ENCODE data around the gene SLC22A13. TPM values are rescaled to one million over a fixed set of nuclear protein-coding genes. Genes with fewer than 3 reads are reported as not detected.

Gene SLC22A13
- polyA plus RNA-seq, 1 donor (not counting 4 experiments of a cell fraction or from before 2014, with no cell fraction given), result 0.25 TPM

DNA sequence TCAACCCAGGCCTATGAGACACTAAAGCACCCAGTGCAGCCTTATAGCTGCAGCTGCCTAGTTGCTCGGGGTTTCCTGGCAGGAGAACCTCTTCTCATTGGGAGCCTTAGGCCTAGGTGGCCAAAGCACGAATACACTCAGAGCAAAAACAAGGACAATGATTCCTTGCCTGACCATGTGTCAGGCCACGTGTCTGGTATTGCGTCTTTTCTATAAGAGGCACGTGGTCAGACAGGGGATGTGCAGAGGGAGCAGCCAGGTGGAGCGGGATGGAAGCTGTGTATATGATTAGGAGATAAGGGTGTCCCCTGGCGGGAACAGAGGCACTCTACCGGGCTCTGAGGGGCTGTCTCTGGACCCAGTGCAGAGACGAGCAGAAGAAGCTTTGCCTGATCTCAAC lies 42.8 kb downstream of the SLC22A13 start:
- Histone ChIP-seq H3K4me1 (ENCODE audit: control insufficient read depth, extremely low read depth, insufficient read depth, low read length) (no peaks in the 10 kb centered on the region), H3K9ac (ENCODE audit: control insufficient read depth, extremely low read depth, insufficient read depth, low read length) (no peak overlapping the region), H3K36me3 (ENCODE audit: control insufficient read depth in 2 of 2, extremely low read depth in 1 of 2, insufficient read depth in 2 of 2, low read length in 2 of 2) (no peaks in the 10 kb centered on the region), H3K27ac (ENCODE audit: control insufficient read depth, insufficient read depth, low read length) (no peak overlapping the region), H4K20me1 (ENCODE audit: control insufficient read depth, extremely low read depth, insufficient read depth, low read length) (no peaks in the 10 kb centered on the region), H3K4me2 (ENCODE audit: control insufficient read depth, extremely low read depth, insufficient read depth, low read depth, low read length) (no peak overlapping the region), H2AFZ (ENCODE audit: control insufficient read depth, low read length) (no peak overlapping the region), H3K9me1 (ENCODE audit: control insufficient read depth, extremely low read depth, insufficient read depth, low read length) (no peaks in the 10 kb centered on the region), H3K27me3 (ENCODE audit: control insufficient read depth, extremely low read depth, insufficient read depth, low read length) (peaks cover 4% of the 10 kb centered on the region), H3K79me2 (ENCODE audit: control insufficient read depth, insufficient read depth, low read length) (no peaks in the 10 kb centered on the region), H3K4me3 (ENCODE audit: control insufficient read depth in 2 of 3, extremely low read depth in 1 of 3, insufficient read depth in 2 of 3, low read depth in 1 of 3, low read length in 3 of 3) (no peak overlapping the region), H3K9me3 (ENCODE audit: control insufficient read depth, low read depth, low read length) (no peaks in the 10 kb centered on the region)
- FAIRE-seq, result no peak
- dilution Hi-C loops (cut with MboI; ENCODE audit: extremely low pct_ligation_motif_present, low sequenced_read_pairs), result no loop called here
- TF ChIP-seq EZH2 (IDR thresholded peaks at IDR 0.05; ENCODE audit: low read length), result no peak
- TF ChIP-seq CTCF (optimal IDR thresholded peaks at IDR 0.05 in 1 of 3, IDR thresholded peaks at IDR 0.05 in 1 of 3, conservative IDR thresholded peaks at IDR 0.05 in 1 of 3; ENCODE audit: extremely low read depth in 1 of 3, insufficient read depth in 2 of 3, low read length in 3 of 3), result no peak
- no peak for DNase-seq (ENCODE audit: low read depth, low spot score)

DNA sequence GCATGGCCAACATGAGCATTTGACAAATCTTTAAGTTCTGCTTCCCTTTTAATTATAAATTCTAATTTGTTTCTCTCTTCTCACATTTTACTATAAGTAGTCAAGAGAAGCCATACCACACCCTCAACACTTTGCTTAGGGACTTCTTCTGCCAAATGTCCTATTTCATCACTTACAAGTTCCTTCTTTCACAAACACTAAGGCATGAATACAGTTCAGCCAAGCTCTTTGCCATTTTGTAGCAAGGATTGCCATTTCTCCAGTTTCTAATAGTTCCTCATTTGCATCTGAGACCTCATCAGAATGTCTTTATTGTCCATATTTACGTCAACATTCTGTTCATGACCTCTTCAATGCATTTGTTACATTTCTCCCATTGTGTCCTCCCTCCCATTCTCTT lies 45.9 kb downstream of the SLC22A13 start:
- no peak overlapping the region for H3K4me2 ChIP-seq (ENCODE audit: control insufficient read depth, extremely low read depth, insufficient read depth, low read depth, low read length)
- TF ChIP-seq CTCF (optimal IDR thresholded peaks at IDR 0.05 in 1 of 3, IDR thresholded peaks at IDR 0.05 in 1 of 3, conservative IDR thresholded peaks at IDR 0.05 in 1 of 3; ENCODE audit: extremely low read depth in 1 of 3, insufficient read depth in 2 of 3, low read length in 3 of 3) (no peak), EZH2 (IDR thresholded peaks at IDR 0.05; ENCODE audit: low read length) (no peak)
- FAIRE-seq, result no peak
- no peak overlapping the region for H3K27ac ChIP-seq (ENCODE audit: control insufficient read depth, insufficient read depth, low read length)
- no peaks in the 10 kb centered on the region for H3K9me3 ChIP-seq (ENCODE audit: control insufficient read depth, low read depth, low read length)
- dilution Hi-C loops (cut with MboI; ENCODE audit: extremely low pct_ligation_motif_present, low sequenced_read_pairs), result no loop called here
- H3K9me1 ChIP-seq (ENCODE audit: control insufficient read depth, extremely low read depth, insufficient read depth, low read length), result no peaks in the 10 kb centered on the region
- H2AFZ ChIP-seq (ENCODE audit: control insufficient read depth, low read length), result no peak overlapping the region
- no peaks in the 10 kb centered on the region for H3K79me2 ChIP-seq (ENCODE audit: control insufficient read depth, insufficient read depth, low read length)
- no peak overlapping the region for H3K9ac ChIP-seq (ENCODE audit: control insufficient read depth, extremely low read depth, insufficient read depth, low read length)
- H3K4me3 ChIP-seq (ENCODE audit: control insufficient read depth in 2 of 3, extremely low read depth in 1 of 3, insufficient read depth in 2 of 3, low read depth in 1 of 3, low read length in 3 of 3), result no peak overlapping the region
- no peaks in the 10 kb centered on the region for H3K4me1 ChIP-seq (ENCODE audit: control insufficient read depth, extremely low read depth, insufficient read depth, low read length)
- H3K27me3 ChIP-seq (ENCODE audit: control insufficient read depth, extremely low read depth, insufficient read depth, low read length), result peaks cover 4% of the 10 kb centered on the region
- H4K20me1 ChIP-seq (ENCODE audit: control insufficient read depth, extremely low read depth, insufficient read depth, low read length), result no peaks in the 10 kb centered on the region
- peaks cover 0 to 1% of the 10 kb centered on the region in 2 experiments for H3K36me3 ChIP-seq (ENCODE audit: control insufficient read depth in 2 of 2, extremely low read depth in 1 of 2, insufficient read depth in 2 of 2, low read length in 2 of 2)
- DNase-seq (ENCODE audit: low read depth, low spot score), result no peak

All from keratinocyte (primary cell).